Bronchial epithelial cell (primary cell): Measurements from ENCODE around the gene AFF1. TPM values are rescaled to one million over a fixed set of nuclear protein-coding genes. Genes with fewer than 3 reads are reported as not detected.
"Not testable (repeated sequence)": the region's sequence is repeated elsewhere in the genome, so short reads cannot be mapped to it uniquely, and the experiment has no call there.

ENCODE experiments used
- DNase-seq: peaks from one replicate; pipeline ENCODE4 v3.0.0-alpha.2; 2010; ENCODE audit warnings: low read depth
- FAIRE-seq: peaks from 2 replicates; lab custom pipeline; 2011; peaks lifted over from hg19 to GRCh38; lab: Jason Lieb, UNC
- H3K27me3 ChIP-seq: 2 replicates; pipeline ENCODE4 v1.5.1; 2011; ENCODE audit warnings: low read length; ENCODE audit not compliant: control insufficient read depth, insufficient read depth
- H3K36me3 ChIP-seq: 2 replicates; pipeline ENCODE4 v1.5.1; 2011; ENCODE audit warnings: low read length; ENCODE audit not compliant: control insufficient read depth, insufficient read depth
- H3K4me3 ChIP-seq: 2 replicates; pipeline ENCODE4 v1.5.1; 2011; ENCODE audit warnings: mild to moderate bottlenecking, low read depth, low read length, control low read depth
- CTCF ChIP-seq: IDR thresholded peaks from 2 replicates; pipeline ENCODE4 v1.5.1; 2011; ENCODE audit warnings: mild to moderate bottlenecking, moderate library complexity, low read length, control low read depth, inconsistent platforms; ENCODE audit not compliant: insufficient read depth, severe bottlenecking
- total RNA-seq: library from RNA; depleted of rRNA; stranded (reverse); fragments of >200 nt; gene quantifications from 2 replicates; pipeline ENCODE4 v1.2.1, GENCODE V29; 2014

Gene AFF1
- total RNA-seq, 1 donor from 2014 or later, result 9.2 TPM

DNA sequence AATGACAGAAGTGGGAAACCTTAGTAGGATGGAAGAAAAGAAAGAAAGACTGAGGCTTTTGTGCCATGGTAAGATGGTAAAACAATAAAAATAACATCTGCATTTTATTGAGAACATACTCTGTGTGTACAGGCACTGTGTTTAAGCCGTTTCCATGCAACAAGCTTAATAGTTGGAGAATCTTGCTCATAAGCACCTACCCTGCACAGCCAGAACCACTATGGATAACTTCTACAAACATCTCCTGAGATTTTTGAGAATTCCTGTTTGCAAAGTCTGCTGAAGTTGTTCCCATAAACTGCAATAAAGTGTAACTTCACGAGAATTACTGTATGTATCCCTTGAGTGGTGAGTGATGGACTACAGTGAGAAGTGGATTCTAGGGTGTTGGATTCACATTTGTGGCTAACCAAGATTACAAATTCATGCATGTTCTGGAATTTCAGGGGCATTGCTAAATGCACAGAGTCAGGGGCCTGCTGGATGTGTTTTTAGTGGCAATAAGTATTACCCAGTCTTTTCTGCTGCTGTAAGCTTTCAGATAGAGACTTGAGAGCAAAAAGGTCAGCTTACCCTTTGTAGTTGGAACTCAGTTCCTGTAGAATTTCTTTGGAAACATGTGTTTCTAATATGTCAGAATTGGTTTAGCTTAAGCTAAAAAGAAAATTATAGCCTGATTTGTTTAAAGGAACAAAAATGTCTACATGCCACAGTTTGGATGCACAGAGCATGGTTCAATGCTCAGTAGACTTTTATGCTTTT is 132.5 kb downstream of the AFF1 start:
- Histone ChIP-seq H3K36me3 (peaks cover 2% of the 10 kb centered on the region), H3K27me3 (no peaks in the 10 kb centered on the region), H3K4me3 (no peak overlapping the region)
- FAIRE-seq, result no peak
- TF ChIP-seq CTCF, result no peak
- no peak for DNase-seq

DNA sequence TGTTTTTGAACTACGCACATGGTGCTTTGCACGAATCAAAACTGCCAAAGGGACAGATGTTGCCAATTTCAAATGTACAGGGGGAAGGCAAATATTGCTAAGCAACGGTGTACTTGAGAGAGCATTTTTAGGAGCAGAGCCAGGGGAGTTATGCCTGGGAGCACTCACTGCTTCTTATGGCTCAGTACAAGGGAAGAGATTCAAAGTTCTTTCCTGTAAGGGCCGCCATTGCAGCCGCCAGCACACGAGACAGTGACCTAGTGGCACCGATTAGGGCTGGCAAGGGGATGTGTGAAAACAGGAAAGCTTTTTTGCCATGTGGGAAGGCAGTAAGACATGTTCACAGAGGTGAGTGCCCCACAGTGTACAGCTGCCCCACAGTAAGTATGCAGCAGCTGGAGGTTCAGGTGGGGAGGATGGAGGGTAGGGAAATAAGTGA is 133.8 kb downstream of the AFF1 start:
- FAIRE-seq, result no peak
- Histone ChIP-seq H3K36me3 (peaks cover 2% of the 10 kb centered on the region), H3K27me3 (no peaks in the 10 kb centered on the region), H3K4me3 (no peak overlapping the region)
- no peak for TF ChIP-seq CTCF
- no peak for DNase-seq

- H3K27me3 ChIP-seq, result no peaks in the 10 kb centered on the region
- FAIRE-seq, result no peak
Measured at GRCh38 chr4:87069037-87069742, 134.4 kb downstream of the AFF1 start.

GRCh38 chr4:87071401-87071800 is 136.6 kb downstream of the AFF1 start:
- Histone ChIP-seq H3K4me3 (no peak overlapping the region), H3K27me3 (no peaks in the 10 kb centered on the region), H3K36me3 (no peaks in the 10 kb centered on the region)
- TF ChIP-seq CTCF, result no peak
- DNase-seq (no peak), FAIRE-seq (no peak)

More at GRCh38 chr4:87069037-87069742, 134.4 kb downstream of the AFF1 start:
- TF ChIP-seq CTCF, result no peak
- Histone ChIP-seq H3K4me3 (no peak overlapping the region), H3K36me3 (peaks cover 2% of the 10 kb centered on the region)
- no peak for DNase-seq

DNA sequence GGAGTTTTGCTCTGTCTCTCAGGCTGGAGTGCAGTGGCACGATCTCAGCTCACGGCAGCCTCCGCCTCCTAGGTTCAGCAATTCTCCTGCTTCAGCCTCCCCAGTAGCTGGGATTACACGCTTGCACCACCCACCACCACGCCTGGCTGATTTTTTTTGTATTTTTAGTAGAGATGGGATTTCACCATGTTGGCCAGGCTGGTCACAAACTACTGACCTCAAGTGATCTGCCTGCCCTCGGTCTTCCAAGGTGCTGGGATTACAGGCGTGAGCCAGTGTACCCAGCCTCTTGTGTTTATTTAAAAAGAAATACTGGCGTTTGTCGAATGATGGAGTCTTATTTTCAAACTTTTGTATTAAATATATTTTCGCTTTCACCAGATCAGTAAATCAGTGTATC is 137.7 kb downstream of the AFF1 start:
- not testable (repeated sequence) for H3K4me3 ChIP-seq, FAIRE-seq, DNase-seq, H3K36me3 ChIP-seq, H3K27me3 ChIP-seq
